ENCODE results near the gene TNF.
"Not testable (repeated sequence)": the region's sequence is repeated elsewhere in the genome, so short reads cannot be mapped to it uniquely, and the experiment has no call there.

The TNF gene

GRCh38 chr6:31545291-31545690, 30.1 kb upstream of the TNF start:
- no peak for DNase-seq

- DNase-seq, result peak; percentile 98
Observed at GRCh38 chr6:31546339-31546957, 28.9 kb upstream of the TNF start, which contains the start of gene ATP6V1G2. ATP6V1G2 (minus strand) TSS chr6:31546608; CDS start chr6:31546559, 49 bp downstream.

- DNase-seq, result peak; percentile 97
Observed at GRCh38 chr6:31546958-31547726, 28.2 kb upstream of the TNF start, which contains the start of gene NFKBIL1. NFKBIL1 (plus strand) TSS chr6:31547608; CDS start chr6:31547695, 87 bp downstream.

- no peak for DNase-seq
Observed at GRCh38 chr6:31547727-31548543, 27.4 kb upstream of the TNF start.

- DNase-seq, result no peak
Observed at GRCh38 chr6:31548544-31548873, 26.9 kb upstream of the TNF start.

GRCh38 chr6:31551371-31551770, 24.0 kb upstream of the TNF start:
- not testable (repeated sequence) for DNase-seq

GRCh38 chr6:31556307-31556706, 19.1 kb upstream of the TNF start:
- DNase-seq, result no peak

- no peak for DNase-seq
Observed at GRCh38 chr6:31557443-31558317, 17.7 kb upstream of the TNF start.

GRCh38 chr6:31558318-31558625, 17.1 kb upstream of the TNF start:
- no peak for DNase-seq

- DNase-seq, result no peak
Observed at GRCh38 chr6:31558631-31559500, 16.5 kb upstream of the TNF start.

- DNase-seq, result no peak
Observed at GRCh38 chr6:31559606-31559957, 15.8 kb upstream of the TNF start.

GRCh38 chr6:31559958-31560696, 15.2 kb upstream of the TNF start:
- no peak for DNase-seq

GRCh38 chr6:31560697-31561058, 14.7 kb upstream of the TNF start:
- DNase-seq, result no peak

GRCh38 chr6:31567531-31568370, 7.6 kb upstream of the TNF start:
- no peak for DNase-seq

GRCh38 chr6:31568537-31568961, 6.8 kb upstream of the TNF start:
- no peak for DNase-seq

- DNase-seq, result no peak
Observed at GRCh38 chr6:31569861-31570536, 5.4 kb upstream of the TNF start.

- no peak for DNase-seq
Observed at GRCh38 chr6:31572041-31572911, 3.1 kb upstream of the TNF start, which contains the start of gene LTA. LTA (plus strand) TSS chr6:31572289; CDS start chr6:31572743, 454 bp downstream.

Measured in NCI-H510A (cell line).